ENCODE data around the gene NAA40.

NAA40 gene

GRCh38 chr11:63910675-63911074 is 28.1 kb upstream of the NAA40 start:
- H3K4me3 ChIP-seq (ENCODE audit: low read depth, low read length), result no peak overlapping the region
- DNase-seq (ENCODE audit: low read depth, low spot score), result no peak
- no peak for TF ChIP-seq CTCF (IDR thresholded peaks at IDR 0.05; ENCODE audit: insufficient read depth, low read length, missing control alignments)
- ChIA-PET POLR2A (no interaction called here), CTCF (interaction anchor here (0.8 to 0.9 kb wide), 2 partner anchors 35 to 73 kb away, joined by 3 to 6 read pairs; no protein-coding TSS in a partner anchor)

- no peak for TF ChIP-seq CTCF (IDR thresholded peaks at IDR 0.05; ENCODE audit: insufficient read depth, low read length, missing control alignments)
- DNase-seq (ENCODE audit: low read depth, low spot score), result no peak
- CTCF ChIA-PET, result interaction anchor here (0.8 to 0.9 kb wide), 2 partner anchors 34 to 74 kb away, joined by 3 to 6 read pairs; no protein-coding TSS in a partner anchor
- POLR2A ChIA-PET, result no interaction called here
- H3K4me3 ChIP-seq (ENCODE audit: low read depth, low read length), result no peak overlapping the region
Measured at GRCh38 chr11:63911440-63911839, 27.4 kb upstream of the NAA40 start.

- ChIA-PET POLR2A (no interaction called here), CTCF (no interaction called here)
- no peak overlapping the region for H3K4me3 ChIP-seq (ENCODE audit: low read depth, low read length)
- no peak for DNase-seq (ENCODE audit: low read depth, low spot score)
- no peak for TF ChIP-seq CTCF (IDR thresholded peaks at IDR 0.05; ENCODE audit: insufficient read depth, low read length, missing control alignments)
Measured at GRCh38 chr11:63911876-63912275, 26.9 kb upstream of the NAA40 start.

- TF ChIP-seq CTCF (IDR thresholded peaks at IDR 0.05; ENCODE audit: insufficient read depth, low read length, missing control alignments), result no peak
- POLR2A ChIA-PET, result no interaction called here
- CTCF ChIA-PET, result interaction anchor here (1.3 to 10.4 kb wide), 2 partner anchors 8 to 75 kb away, joined by 5 to 47 read pairs; partner anchors contain the start of gene MARK2
- no peak for DNase-seq (ENCODE audit: low read depth, low spot score)
- H3K4me3 ChIP-seq (ENCODE audit: low read depth, low read length), result no peak overlapping the region
Measured at GRCh38 chr11:63912678-63913077, 26.1 kb upstream of the NAA40 start.

- ChIA-PET CTCF (interaction anchor here (0.9 to 10.4 kb wide), 7 partner anchors 8 to 77 kb away, joined by 3 to 47 read pairs (median 4); partner anchors contain the start of gene MARK2), POLR2A (interaction anchor here (0.6 kb wide), 1 partner anchor 12 kb away, joined by 4 read pairs; no protein-coding TSS in a partner anchor)
- no peak for TF ChIP-seq CTCF (IDR thresholded peaks at IDR 0.05; ENCODE audit: insufficient read depth, low read length, missing control alignments)
- no peak overlapping the region for H3K4me3 ChIP-seq (ENCODE audit: low read depth, low read length)
- no peak for DNase-seq (ENCODE audit: low read depth, low spot score)
Measured at GRCh38 chr11:63913866-63914830, 24.7 kb upstream of the NAA40 start.

Measured in AG04449 (cell line).